Measurements from ENCODE around the gene SAMD9L. TPM values are rescaled to one million over a fixed set of nuclear protein-coding genes. Genes with fewer than 3 reads are reported as not detected.

The SAMD9L gene
- polyA plus RNA-seq, 2 of the 4 experiments (the other 2 are of a cell fraction) = 0.44 to 1.5 TPM

- no peak for TF ChIP-seq RARB (CRISPR knock-in tag; IDR thresholded peaks at IDR 0.05)
- no peak for TF ChIP-seq NR3C1 (IDR thresholded peaks at IDR 0.05)
- TF ChIP-seq HOXA7 (CRISPR knock-in tag; IDR thresholded peaks at IDR 0.05) = no peak
- no peak for TF ChIP-seq MAFK (IDR thresholded peaks at IDR 0.05; ENCODE audit: partially characterized antibody)
- TF ChIP-seq NPAS2 (CRISPR knock-in tag; IDR thresholded peaks at IDR 0.05; ENCODE audit: borderline replicate concordance) = no peak
- no peak for TF ChIP-seq JUN (IDR thresholded peaks at IDR 0.05)
- TF ChIP-seq ZFP36 (IDR thresholded peaks at IDR 0.05; ENCODE audit: borderline replicate concordance, partially characterized antibody) = no peak
- no peak for TF ChIP-seq MYC (IDR thresholded peaks at IDR 0.05; ENCODE audit: borderline replicate concordance, low read length)
- TF ChIP-seq MAX (IDR thresholded peaks at IDR 0.05) = no peak
- TF ChIP-seq SREBF2 (IDR thresholded peaks at IDR 0.05) = no peak
- TF ChIP-seq EHMT2 (IDR thresholded peaks at IDR 0.05; ENCODE audit: low read depth) = no peak
- no peak for TF ChIP-seq CHD2 (IDR thresholded peaks at IDR 0.05; ENCODE audit: low read length, partially characterized antibody)
- no peak for TF ChIP-seq ELK1 (IDR thresholded peaks at IDR 0.05; ENCODE audit: low read depth, low read length)
- TF ChIP-seq RFX5 (IDR thresholded peaks at IDR 0.05) = no peak
- no peak for TF ChIP-seq HES2 (IDR thresholded peaks at IDR 0.05)
- no peak for TF ChIP-seq RCOR1 (IDR thresholded peaks at IDR 0.05; ENCODE audit: low read depth, low read length)
- no peak overlapping the region for H3K27ac ChIP-seq
- H3K4me1 ChIP-seq = no peaks in the 10 kb centered on the region
- no peaks in the 10 kb centered on the region for H3K9me3 ChIP-seq
- no peak overlapping the region for H3K4me3 ChIP-seq
- DNase-seq (ENCODE audit: low read depth in 1 of 2, low spot score in 1 of 2) = no peak
- ChIA-PET CTCF (no interaction called here), POLR2A (no interaction called here)
- WGBS (ENCODE audit: missing lambda C conversion rate) = 69% methylated on average over 3 of the region's 3 CpGs
- no peak for FAIRE-seq
- ATAC-seq = no peak
- H3K4me2 ChIP-seq = no peak overlapping the region
Measured at GRCh38 chr7:93159490-93159889, 11.3 kb upstream of the SAMD9L start.

GRCh38 chr7:93156884-93157283, 8.7 kb upstream of the SAMD9L start:
- WGBS (ENCODE audit: missing lambda C conversion rate) = 35% methylated on average over 1 of the region's 1 CpG
- Histone ChIP-seq H3K4me1 (no peaks in the 10 kb centered on the region), H3K4me2 (no peak overlapping the region), H3K27ac (no peak overlapping the region), H3K4me3 (no peak overlapping the region), H3K9me3 (no peaks in the 10 kb centered on the region)
- POLR2A ChIA-PET = no interaction called here
- DNase-seq (ENCODE audit: low read depth in 1 of 2, low spot score in 1 of 2) = no peak
- no peak for TF ChIP-seq NFE2L2 (conservative IDR thresholded peaks at IDR 0.05; ENCODE audit: low read length)
- TF ChIP-seq RARB (CRISPR knock-in tag; IDR thresholded peaks at IDR 0.05) = no peak
- no peak for TF ChIP-seq PHF8 (IDR thresholded peaks at IDR 0.05; ENCODE audit: borderline replicate concordance, low read depth)
- no peak for TF ChIP-seq HMGXB4 (CRISPR knock-in tag; IDR thresholded peaks at IDR 0.05; ENCODE audit: borderline replicate concordance)
- TF ChIP-seq MYC (IDR thresholded peaks at IDR 0.05; ENCODE audit: borderline replicate concordance, low read length) = no peak
- TF ChIP-seq RNF2 (IDR thresholded peaks at IDR 0.05; ENCODE audit: borderline replicate concordance, low read depth) = no peak
- no peak for TF ChIP-seq NR3C1 (IDR thresholded peaks at IDR 0.05)
- TF ChIP-seq JUNB (IDR thresholded peaks at IDR 0.05) = no peak
- no peak for TF ChIP-seq GATA3 (IDR thresholded peaks at IDR 0.05; ENCODE audit: borderline replicate concordance)
- no peak for TF ChIP-seq ZSCAN20 (CRISPR knock-in tag; IDR thresholded peaks at IDR 0.05)
- TF ChIP-seq RFX5 (IDR thresholded peaks at IDR 0.05) = no peak
- no peak for TF ChIP-seq HOXB13 (CRISPR knock-in tag; IDR thresholded peaks at IDR 0.05; ENCODE audit: low read depth)
- FAIRE-seq = no peak
- ATAC-seq = no peak
- CTCF ChIA-PET = interaction anchor here (0.7 to 1.3 kb wide), 2 partner anchors 72 to 916 kb away, joined by 3 read pairs; no protein-coding TSS in a partner anchor
